Muscle layer of colon (tissue), 2 donors: Measurements from ENCODE around the gene RBFOX1.

ENCODE experiments used
- H3K27ac ChIP-seq: one replicate; pipeline ENCODE4 v1.7.0; 2013; ENCODE audit warnings: low read depth, mild to moderate bottlenecking, low read length, moderate library complexity
- H3K27me3 ChIP-seq, 2 donors: one replicate each; pipeline ENCODE4 v1.7.0; 2013; ENCODE audit warnings: low read length in 2 of 2, mild to moderate bottlenecking in 2 of 2; ENCODE audit not compliant: insufficient read depth in 2 of 2, control insufficient read depth in 1 of 2
- H3K36me3 ChIP-seq: one replicate; pipeline ENCODE4 v1.7.0; 2013; ENCODE audit warnings: mild to moderate bottlenecking, low read length; ENCODE audit not compliant: insufficient read depth
- H3K4me1 ChIP-seq: one replicate; pipeline ENCODE4 v1.7.0; 2013; ENCODE audit warnings: mild to moderate bottlenecking, low read length; ENCODE audit not compliant: insufficient read depth
- H3K4me3 ChIP-seq, 2 donors: one replicate each; pipeline ENCODE4 v1.7.0; 2013; ENCODE audit warnings: low read length in 2 of 2, low read depth in 1 of 2, mild to moderate bottlenecking in 1 of 2, moderate library complexity in 1 of 2
- H3K9ac ChIP-seq: one replicate; pipeline ENCODE4 v1.7.0; 2013; ENCODE audit warnings: low read length
- H3K9me3 ChIP-seq: one replicate; pipeline ENCODE4 v1.7.0; 2013; ENCODE audit warnings: mild to moderate bottlenecking, low read length
- donor health status: abdominal sarcoma.
- donor health status: Adenocarcinoma of cecum.

RBFOX1 gene

GRCh38 chr16:7394720-7395336 lies 62.2 kb downstream of the RBFOX1 start:
- Histone ChIP-seq H3K36me3 (no peaks in the 10 kb centered on the region), H3K27me3 (no peaks in the 10 kb centered on the region), H3K9ac (no peak overlapping the region), H3K4me3 (no peak overlapping the region), H3K27ac (no peak overlapping the region), H3K4me1 (no peaks in the 10 kb centered on the region), H3K9me3 (no peaks in the 10 kb centered on the region)

GRCh38 chr16:7397901-7398300 lies 65.3 kb downstream of the RBFOX1 start:
- Histone ChIP-seq H3K4me1 (no peaks in the 10 kb centered on the region), H3K27me3 (no peaks in the 10 kb centered on the region), H3K9ac (no peak overlapping the region), H3K9me3 (no peaks in the 10 kb centered on the region), H3K27ac (no peak overlapping the region), H3K36me3 (no peaks in the 10 kb centered on the region), H3K4me3 (no peak overlapping the region)

GRCh38 chr16:7398536-7398935 lies 65.9 kb downstream of the RBFOX1 start:
- Histone ChIP-seq H3K4me1 (no peaks in the 10 kb centered on the region), H3K4me3 (no peak overlapping the region), H3K27me3 (no peaks in the 10 kb centered on the region), H3K9me3 (no peaks in the 10 kb centered on the region), H3K9ac (no peak overlapping the region), H3K27ac (no peak overlapping the region), H3K36me3 (no peaks in the 10 kb centered on the region)

GRCh38 chr16:7399296-7399695 lies 66.7 kb downstream of the RBFOX1 start:
- Histone ChIP-seq H3K4me1 (no peaks in the 10 kb centered on the region), H3K9ac (no peak overlapping the region), H3K27me3 (no peaks in the 10 kb centered on the region), H3K27ac (no peak overlapping the region), H3K36me3 (no peaks in the 10 kb centered on the region), H3K4me3 (no peak overlapping the region), H3K9me3 (no peaks in the 10 kb centered on the region)

GRCh38 chr16:7400117-7400890 lies 67.7 kb downstream of the RBFOX1 start:
- Histone ChIP-seq H3K9me3 (no peaks in the 10 kb centered on the region), H3K27me3 (no peaks in the 10 kb centered on the region), H3K27ac (no peak overlapping the region), H3K4me3 (no peak overlapping the region), H3K4me1 (no peaks in the 10 kb centered on the region), H3K36me3 (no peaks in the 10 kb centered on the region), H3K9ac (no peak overlapping the region)

GRCh38 chr16:7404217-7404616 lies 71.6 kb downstream of the RBFOX1 start:
- Histone ChIP-seq H3K9ac (no peak overlapping the region), H3K27me3 (no peaks in the 10 kb centered on the region), H3K36me3 (no peaks in the 10 kb centered on the region), H3K27ac (no peak overlapping the region), H3K9me3 (no peaks in the 10 kb centered on the region), H3K4me1 (no peaks in the 10 kb centered on the region), H3K4me3 (no peak overlapping the region)

- H3K9ac ChIP-seq: no peak overlapping the region
- no peaks in the 10 kb centered on the region for H3K9me3 ChIP-seq
- H3K27me3 ChIP-seq: no peaks in the 10 kb centered on the region
- H3K36me3 ChIP-seq: no peaks in the 10 kb centered on the region
- H3K4me3 ChIP-seq: no peak overlapping the region
- H3K27ac ChIP-seq: no peak overlapping the region
- no peaks in the 10 kb centered on the region for H3K4me1 ChIP-seq
Observed at GRCh38 chr16:7405166-7405565, 72.5 kb downstream of the RBFOX1 start.

- Histone ChIP-seq H3K4me1 (no peaks in the 10 kb centered on the region), H3K4me3 (no peak overlapping the region), H3K9ac (no peak overlapping the region), H3K36me3 (no peaks in the 10 kb centered on the region), H3K27me3 (no peaks in the 10 kb centered on the region), H3K27ac (no peak overlapping the region), H3K9me3 (no peaks in the 10 kb centered on the region)
Observed at GRCh38 chr16:7408700-7409365, 76.2 kb downstream of the RBFOX1 start.

- H3K27me3 ChIP-seq: no peaks in the 10 kb centered on the region
- H3K4me3 ChIP-seq: no peak overlapping the region
- H3K9me3 ChIP-seq: no peaks in the 10 kb centered on the region
- no peak overlapping the region for H3K27ac ChIP-seq
- H3K36me3 ChIP-seq: no peaks in the 10 kb centered on the region
- H3K9ac ChIP-seq: no peak overlapping the region
- no peaks in the 10 kb centered on the region for H3K4me1 ChIP-seq
Observed at GRCh38 chr16:7419441-7419840, 86.8 kb downstream of the RBFOX1 start.

- no peaks in the 10 kb centered on the region for H3K36me3 ChIP-seq
- H3K9me3 ChIP-seq: no peaks in the 10 kb centered on the region
- no peak overlapping the region for H3K27ac ChIP-seq
- H3K9ac ChIP-seq: no peak overlapping the region
- H3K4me1 ChIP-seq: no peaks in the 10 kb centered on the region
- H3K4me3 ChIP-seq: no peak overlapping the region
- no peaks in the 10 kb centered on the region for H3K27me3 ChIP-seq
Observed at GRCh38 chr16:7420079-7420478, 87.4 kb downstream of the RBFOX1 start.

GRCh38 chr16:7420843-7421242 lies 88.2 kb downstream of the RBFOX1 start:
- Histone ChIP-seq H3K27ac (no peak overlapping the region), H3K9me3 (no peaks in the 10 kb centered on the region), H3K36me3 (no peaks in the 10 kb centered on the region), H3K9ac (no peak overlapping the region), H3K4me3 (no peak overlapping the region), H3K4me1 (no peaks in the 10 kb centered on the region), H3K27me3 (no peaks in the 10 kb centered on the region)
